Measurements from ENCODE around the gene RBMS3.

GRCh38 chr3:29955413-29955812 is 674.5 kb downstream of the RBMS3 start:
- TF ChIP-seq CTCF (IDR thresholded peaks at IDR 0.05) (no peak), POLR2A (IDR thresholded peaks at IDR 0.05) (no peak)
